T47D (cell line): ENCODE measurements around the gene ITGB5.
"Not testable (repeated sequence)": the region's sequence is repeated elsewhere in the genome, so short reads cannot be mapped to it uniquely, and the experiment has no call there.

Experiments
- DNase-seq, 2 experiments: peaks; one replicate each; pipeline versions ENCODE4 v3.0.0 to v3.0.0-alpha.2; 2011 to 2012; ENCODE audit warnings: low read depth in 1 of 2, low spot score in 1 of 2
- JUND ChIP-seq: IDR thresholded peaks from 2 replicates; pipeline ENCODE4 v1.6.1; 2012; ENCODE audit warnings: low read depth
- in situ Hi-C: cut with HindIII; loops from 2 replicates; pipeline ENCODE4 v1.10.0; 2016; ENCODE audit warnings: low sequenced_read_pairs, low pct_unique_long_range_greater_than_20kb

Gene ITGB5

GRCh38 chr3:124837065-124837464, 50.1 kb downstream of the ITGB5 start:
- DNase-seq, result no peak
- TF ChIP-seq JUND, result no peak
- in situ Hi-C loops, result no loop called here

- in situ Hi-C loops, result no loop called here
- DNase-seq, result no peak
- TF ChIP-seq JUND, result no peak
Observed at GRCh38 chr3:124836448-124836847, 50.7 kb downstream of the ITGB5 start.

GRCh38 chr3:124834723-124835718, 52.1 kb downstream of the ITGB5 start:
- in situ Hi-C loops, result no loop called here
- TF ChIP-seq JUND, result no peak
- peak; percentile 37 to 92 for DNase-seq

- in situ Hi-C loops, result no loop called here
- no peak for TF ChIP-seq JUND
- peak in 1 of 2 experiments; percentile 76 for DNase-seq
Observed at GRCh38 chr3:124833710-124834332, 53.3 kb downstream of the ITGB5 start.

GRCh38 chr3:124832782-124833709, 54.1 kb downstream of the ITGB5 start:
- TF ChIP-seq JUND, result no peak
- no peak for DNase-seq
- in situ Hi-C loops, result no loop called here

GRCh38 chr3:124831628-124832199, 55.5 kb downstream of the ITGB5 start:
- in situ Hi-C loops, result no loop called here
- no peak for DNase-seq
- no peak for TF ChIP-seq JUND

GRCh38 chr3:124829819-124830554, 57.2 kb downstream of the ITGB5 start:
- TF ChIP-seq JUND, result no peak
- in situ Hi-C loops, result no loop called here
- no peak for DNase-seq

GRCh38 chr3:124829178-124829818, 57.9 kb downstream of the ITGB5 start:
- no peak for TF ChIP-seq JUND
- in situ Hi-C loops, result no loop called here
- no peak for DNase-seq

GRCh38 chr3:124827476-124828206, 59.5 kb downstream of the ITGB5 start:
- DNase-seq, result peak in 1 of 2 experiments; percentile 26
- in situ Hi-C loops, result not testable (repeated sequence)

- no peak for DNase-seq
- in situ Hi-C loops, result no loop called here
- no peak for TF ChIP-seq JUND
Observed at GRCh38 chr3:124826703-124827102, 60.5 kb downstream of the ITGB5 start.

- no peak for DNase-seq
- in situ Hi-C loops, result no loop called here
- TF ChIP-seq JUND, result no peak
Observed at GRCh38 chr3:124824286-124824915, 62.8 kb downstream of the ITGB5 start.
